ENCODE data around the gene MRFAP1. TPM values are rescaled to one million over a fixed set of nuclear protein-coding genes. Genes with fewer than 3 reads are reported as not detected.

MRFAP1 gene
- total RNA-seq, 1 experiment from 2014 or later: 203 TPM

GRCh38 chr4:6689506-6689960 is 49.0 kb downstream of the MRFAP1 start:
- no peak for DNase-seq (ENCODE audit: low spot score)

Other genes starting within 250 kb of the MRFAP1 start
- 0.91 and 1.3 TPM in 2 replicates for gene PPP2R2C, start 168.1 kb upstream of the MRFAP1 start, total RNA-seq (2014; rRNA removed; shearing (Covaris generic))
- 11.1 and 11.9 TPM in 2 replicates for gene MAN2B2, start 65.5 kb upstream of the MRFAP1 start, total RNA-seq (2014; rRNA removed; shearing (Covaris generic))
- 0.21 and 0.35 TPM in 2 replicates for gene S100P, start 53.2 kb downstream of the MRFAP1 start, total RNA-seq (2014; rRNA removed; shearing (Covaris generic))
- 104 and 118 TPM in 2 replicates for gene MRFAP1L1, start 69.2 kb downstream of the MRFAP1 start, total RNA-seq (2014; rRNA removed; shearing (Covaris generic))
- gene BLOC1S4, start 75.5 kb downstream of the MRFAP1 start, total RNA-seq (2014; rRNA removed; shearing (Covaris generic)): 14.5 and 23.5 TPM in 2 replicates
- gene KIAA0232, start 142.0 kb downstream of the MRFAP1 start, total RNA-seq (2014; rRNA removed; shearing (Covaris generic)): 15.1 and 24.3 TPM in 2 replicates